Upper lobe of left lung (tissue), 6 donors: ENCODE data around the gene APMAP. TPM values are rescaled to one million over a fixed set of nuclear protein-coding genes. Genes with fewer than 3 reads are reported as not detected.

Experiments
- ATAC-seq, 2 donors: fragments of 200-7000 bp; cut with Tn5 transposase; one replicate each; pipeline ENCODE4 v1.9.1; 2022; ENCODE audit warnings: mild to moderate bottlenecking in 2 of 2, moderate library complexity in 2 of 2; ENCODE audit not compliant: low FRiP score in 2 of 2
- DNase-seq, 2 donors: peaks; one replicate each; pipeline ENCODE4 v3.0.0-alpha.2; 2019 to 2020
- H3K27ac ChIP-seq, 4 donors: fragments of 200-600 bp; sonication (generic); one replicate each; pipeline ENCODE4 v1.5.1; 2016 to 2019
- H3K27me3 ChIP-seq, 4 donors: fragments of 200-600 bp; sonication (generic); one replicate each; pipeline ENCODE4 v1.5.1; 2017 to 2019
- H3K36me3 ChIP-seq, 4 donors: fragments of 200-600 bp; sonication (generic); one replicate each; pipeline ENCODE4 v1.5.1; 2016 to 2019
- H3K4me1 ChIP-seq, 4 donors: fragments of 200-600 bp; sonication (generic); one replicate each; pipeline ENCODE4 v1.5.1; 2018 to 2019
- H3K4me3 ChIP-seq, 4 donors: fragments of 200-600 bp; sonication (generic); one replicate each; pipeline ENCODE4 v1.5.1; 2017 to 2019; ENCODE audit warnings: mild to moderate bottlenecking in 2 of 4, moderate library complexity in 1 of 4
- H3K9me3 ChIP-seq, 4 donors: fragments of 200-600 bp; sonication (generic); one replicate each; pipeline ENCODE4 v1.5.1; 2018 to 2019
- EP300 ChIP-seq, 4 donors: sonication (generic); formaldehyde crosslinking; IDR thresholded peaks; one replicate each; pipeline ENCODE4 v1.5.1; 2017; ENCODE audit warnings: antibody characterized with exemption in 4 of 4, control low read depth in 2 of 4
- POLR2A ChIP-seq, 4 donors: fragments of 450-650 bp; IDR thresholded peaks; one replicate each; pipeline ENCODE4 v1.5.1; 2016 to 2017; ENCODE audit warnings: antibody characterized with exemption in 4 of 4, mild to moderate bottlenecking in 2 of 4
- POLR2AphosphoS5 ChIP-seq, 2 donors: sonication (generic); formaldehyde crosslinking; IDR thresholded peaks; one replicate each; pipeline ENCODE4 v1.5.1; 2017; ENCODE audit warnings: antibody characterized with exemption in 2 of 2
- WGBS, 2 donors: methylation state at CpG; one replicate each; pipeline ENCODE4 v1.1.5; 2017 to 2018; 5-methylcytosine and 5-hydroxymethylcytosine counted together
- total RNA-seq, 6 donors: library from RNA; depleted of rRNA in 4 of 6; stranded (reverse); fragments of >200 nt in 4 of 6; gene quantifications; one replicate each; pipeline versions ENCODE4 v1.1.0 to v1.2.1, GENCODE V29; 2016 to 2021
- TF ChIP-seq, protein P1 (sequence below), 6 experiments: fragments of 450-650 bp in 4 of 6; fragments of 200-600 bp in 2 of 6; sonication (generic) in 2 of 6; IDR thresholded peaks; one replicate each; pipeline ENCODE4 v1.5.1; 2016 to 2019; ENCODE audit warnings: antibody characterized with exemption in 6 of 6
- donor health status: DM: no; HTN: no; CAD: no; lungs with moderate emphysema.
- donor health status: DM: no; HTN: yes; CAD: no; lungs with severe emphysema.

The APMAP gene
- total RNA-seq, 6 donors from 2014 or later = 31.4 to 80.1 (median 55.5) TPM

DNA sequence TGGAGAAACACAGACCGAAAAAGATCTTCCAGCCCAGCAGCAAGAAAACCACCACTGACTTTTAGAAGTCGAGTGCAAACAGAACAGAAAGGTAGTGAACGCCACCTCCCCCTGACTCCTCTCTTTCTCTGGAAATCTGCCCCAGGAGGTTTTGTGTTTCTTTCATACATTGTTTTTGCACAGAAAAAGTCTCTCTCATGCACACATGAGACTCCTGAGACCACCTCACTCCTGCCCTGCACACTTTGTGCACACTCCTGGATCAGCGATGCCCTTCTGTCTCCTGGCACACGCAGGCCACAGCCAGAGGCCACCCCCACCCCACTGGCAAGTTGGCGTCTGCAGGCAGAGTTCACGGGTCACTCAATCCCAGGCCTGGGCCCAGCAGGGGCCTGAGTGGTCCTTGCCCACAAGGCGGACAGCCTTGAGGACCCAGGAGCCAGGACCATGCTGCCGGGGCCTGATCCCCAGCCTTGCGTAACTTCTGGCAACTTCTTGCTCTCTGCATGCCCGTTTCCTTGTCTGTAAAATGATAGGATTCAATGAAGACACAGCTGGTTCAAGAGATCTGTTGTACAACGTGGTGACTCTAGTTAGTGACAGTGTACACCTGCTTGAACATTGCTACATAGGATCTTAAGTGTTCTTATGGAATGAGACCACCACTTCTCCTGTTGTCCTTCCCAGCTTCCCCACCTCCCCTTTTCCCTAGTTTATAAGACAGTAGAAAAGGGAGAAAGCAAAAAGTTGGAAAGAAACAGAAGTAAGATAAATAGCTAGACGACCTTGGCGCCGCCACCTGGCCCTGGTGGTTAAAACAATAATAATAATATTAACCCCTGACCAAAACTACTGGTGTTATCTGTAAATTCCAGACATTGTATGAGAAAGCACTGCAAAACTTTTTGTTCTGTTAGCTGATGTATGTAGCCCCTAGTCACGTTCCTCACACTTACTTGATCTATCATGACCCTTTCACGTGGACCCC, 73.7 kb downstream of the APMAP start:
- 55 to 56% methylated on average over 17 of the region's 17 CpGs for WGBS, 2 donors
- Histone ChIP-seq H3K36me3 (no peaks in the 10 kb centered on the region), H3K27ac (no peak overlapping the region), H3K4me3 (no peak overlapping the region), H3K27me3 (no peaks in the 10 kb centered on the region), H3K9me3 (no peaks in the 10 kb centered on the region), H3K4me1 (peaks cover 0 to 14% (median 7%) of the 10 kb centered on the region in 4 donors)
- TF ChIP-seq EP300 (IDR thresholded peaks at IDR 0.05) = no peak
- TF ChIP-seq, protein P1, sequence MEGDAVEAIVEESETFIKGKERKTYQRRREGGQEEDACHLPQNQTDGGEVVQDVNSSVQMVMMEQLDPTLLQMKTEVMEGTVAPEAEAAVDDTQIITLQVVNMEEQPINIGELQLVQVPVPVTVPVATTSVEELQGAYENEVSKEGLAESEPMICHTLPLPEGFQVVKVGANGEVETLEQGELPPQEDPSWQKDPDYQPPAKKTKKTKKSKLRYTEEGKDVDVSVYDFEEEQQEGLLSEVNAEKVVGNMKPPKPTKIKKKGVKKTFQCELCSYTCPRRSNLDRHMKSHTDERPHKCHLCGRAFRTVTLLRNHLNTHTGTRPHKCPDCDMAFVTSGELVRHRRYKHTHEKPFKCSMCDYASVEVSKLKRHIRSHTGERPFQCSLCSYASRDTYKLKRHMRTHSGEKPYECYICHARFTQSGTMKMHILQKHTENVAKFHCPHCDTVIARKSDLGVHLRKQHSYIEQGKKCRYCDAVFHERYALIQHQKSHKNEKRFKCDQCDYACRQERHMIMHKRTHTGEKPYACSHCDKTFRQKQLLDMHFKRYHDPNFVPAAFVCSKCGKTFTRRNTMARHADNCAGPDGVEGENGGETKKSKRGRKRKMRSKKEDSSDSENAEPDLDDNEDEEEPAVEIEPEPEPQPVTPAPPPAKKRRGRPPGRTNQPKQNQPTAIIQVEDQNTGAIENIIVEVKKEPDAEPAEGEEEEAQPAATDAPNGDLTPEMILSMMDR (IDR thresholded peaks at IDR 0.05) = peak in 1 of 6 experiments; percentile 16
- peak; percentile 17 to 50 for DNase-seq
- peak in 1 of 2 donors; percentile 24 for ATAC-seq

DNA sequence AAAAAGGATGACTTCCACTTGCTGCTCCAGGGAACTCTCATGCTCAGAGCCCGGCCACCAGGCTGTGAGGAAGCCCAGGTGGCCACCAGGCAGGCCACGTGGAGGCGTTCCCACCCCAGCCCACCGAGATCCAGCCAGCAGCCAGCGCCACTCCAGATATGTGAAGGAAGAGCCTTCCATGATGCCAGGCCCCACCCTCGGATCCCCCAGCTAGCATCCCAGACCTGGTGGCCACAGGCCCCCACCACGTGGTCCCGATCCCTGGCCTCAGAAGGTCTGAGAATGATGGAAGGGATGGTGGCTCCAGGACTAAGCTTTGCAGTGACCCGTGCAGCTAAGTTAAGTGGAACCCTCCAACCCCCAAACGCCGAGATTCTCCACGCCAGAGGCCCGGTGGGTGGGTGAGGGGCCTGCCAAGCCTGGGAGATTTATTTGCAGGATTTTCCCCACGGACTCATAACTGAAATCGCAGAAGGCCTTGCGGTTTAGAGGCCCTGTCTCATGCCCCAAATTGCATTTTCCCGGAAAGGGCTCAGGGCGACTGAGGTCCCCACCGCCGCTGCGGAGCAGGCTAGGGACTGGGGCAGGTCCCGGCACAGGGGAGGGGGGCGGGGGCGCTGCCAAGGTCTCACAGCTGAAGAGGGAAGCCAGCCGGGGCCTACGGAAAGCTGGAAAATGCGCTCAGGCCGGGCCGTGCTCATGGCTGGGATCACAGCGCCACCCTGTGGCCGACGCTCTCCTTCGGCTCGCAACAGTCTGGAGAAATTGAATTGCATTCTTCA, 74.6 kb downstream of the APMAP start:
- DNase-seq = peak; percentile 64 to 91
- ATAC-seq = peak; percentile 85 to 91
- Histone ChIP-seq H3K27me3 (no peaks in the 10 kb centered on the region), H3K9me3 (no peaks in the 10 kb centered on the region), H3K4me3 (no peak overlapping the region), H3K27ac (no peak overlapping the region), H3K4me1 (peaks cover 0 to 14% (median 7%) of the 10 kb centered on the region in 4 donors), H3K36me3 (no peaks in the 10 kb centered on the region)
- TF ChIP-seq, protein P1 (IDR thresholded peaks at IDR 0.05) = peak; percentile 71 to 88 (median 80)
- TF ChIP-seq POLR2A (IDR thresholded peaks at IDR 0.05) = no peak
- WGBS, 2 donors = 29 to 56% methylated on average over 11 to 34 of the region's 34 CpGs

DNA sequence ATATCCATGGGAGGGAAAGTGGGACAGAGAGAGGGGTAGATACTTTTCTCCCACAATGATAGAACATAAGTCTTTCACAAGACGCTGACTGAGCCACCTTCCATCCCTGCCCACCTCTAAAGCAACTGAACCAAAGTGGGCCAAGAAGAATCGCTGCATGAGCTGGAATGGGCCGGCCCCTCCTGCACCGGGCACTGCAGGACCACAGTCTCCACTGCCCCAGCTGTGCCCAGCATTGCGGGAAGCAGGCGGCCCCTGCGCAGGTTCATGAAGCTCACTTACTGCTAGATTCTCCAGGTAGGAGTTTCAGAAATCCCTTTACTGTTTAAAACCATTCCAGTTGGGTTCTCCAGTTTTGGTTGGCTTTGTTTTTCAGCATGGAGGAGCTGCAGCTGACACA, 75.5 kb downstream of the APMAP start:
- H3K4me1 ChIP-seq = peaks cover 0 to 14% (median 7%) of the 10 kb centered on the region in 4 donors
- no peaks in the 10 kb centered on the region for H3K9me3 ChIP-seq
- no peak overlapping the region for H3K27ac ChIP-seq
- 96% methylated on average over 3 to 7 of the region's 7 CpGs for WGBS, 2 donors
- no peaks in the 10 kb centered on the region for H3K36me3 ChIP-seq
- no peak for ATAC-seq
- DNase-seq = no peak
- H3K4me3 ChIP-seq = no peak overlapping the region
- no peaks in the 10 kb centered on the region for H3K27me3 ChIP-seq
- TF ChIP-seq, protein P1 (IDR thresholded peaks at IDR 0.05) = no peak
- TF ChIP-seq POLR2AphosphoS5 (IDR thresholded peaks at IDR 0.05) (no peak), POLR2A (IDR thresholded peaks at IDR 0.05) (no peak), EP300 (IDR thresholded peaks at IDR 0.05) (no peak)

DNA sequence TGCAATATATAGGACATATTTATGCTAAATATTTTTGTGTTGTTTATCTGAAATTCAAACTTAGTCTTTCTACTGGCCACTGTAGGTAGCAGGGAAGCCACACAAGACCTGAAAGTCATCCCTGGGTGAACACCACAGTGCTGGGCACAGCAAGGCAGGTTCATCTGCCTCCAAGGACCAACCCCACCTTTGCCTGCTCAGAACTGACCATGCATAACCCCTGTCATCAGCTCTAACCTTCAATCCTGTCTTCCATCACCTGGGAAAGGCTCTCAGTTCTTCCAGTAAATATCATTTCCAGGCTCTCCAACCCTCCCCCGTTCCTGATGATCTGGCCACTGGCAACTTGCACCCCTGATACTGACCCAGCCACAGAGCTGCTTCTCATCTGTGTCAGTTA, 76.1 kb downstream of the APMAP start:
- DNase-seq (no peak), ATAC-seq (no peak)
- TF ChIP-seq, protein P1 (IDR thresholded peaks at IDR 0.05) = no peak
- TF ChIP-seq EP300 (IDR thresholded peaks at IDR 0.05) = no peak
- TF ChIP-seq POLR2A (IDR thresholded peaks at IDR 0.05) = no peak
- TF ChIP-seq POLR2AphosphoS5 (IDR thresholded peaks at IDR 0.05) = no peak
- H3K4me3 ChIP-seq = no peak overlapping the region
- peaks cover 0 to 14% (median 7%) of the 10 kb centered on the region in 4 donors for H3K4me1 ChIP-seq
- no peaks in the 10 kb centered on the region for H3K27me3 ChIP-seq
- WGBS, 2 donors = 78 to 95% methylated on average over 1 of the region's 1 CpG
- H3K27ac ChIP-seq = no peak overlapping the region
- H3K36me3 ChIP-seq = no peaks in the 10 kb centered on the region
- no peaks in the 10 kb centered on the region for H3K9me3 ChIP-seq
